HG02885 (cell line): ENCODE results near the gene CDH24.

ENCODE experiments used
- ATAC-seq: cut with Tn5 transposase; IDR thresholded peaks from one replicate; pipeline ENCODE4 v1.9.1; 2021; ENCODE audit warnings: mild to moderate bottlenecking; ENCODE audit not compliant: unreplicated experiment, poor library complexity

The CDH24 gene

DNA sequence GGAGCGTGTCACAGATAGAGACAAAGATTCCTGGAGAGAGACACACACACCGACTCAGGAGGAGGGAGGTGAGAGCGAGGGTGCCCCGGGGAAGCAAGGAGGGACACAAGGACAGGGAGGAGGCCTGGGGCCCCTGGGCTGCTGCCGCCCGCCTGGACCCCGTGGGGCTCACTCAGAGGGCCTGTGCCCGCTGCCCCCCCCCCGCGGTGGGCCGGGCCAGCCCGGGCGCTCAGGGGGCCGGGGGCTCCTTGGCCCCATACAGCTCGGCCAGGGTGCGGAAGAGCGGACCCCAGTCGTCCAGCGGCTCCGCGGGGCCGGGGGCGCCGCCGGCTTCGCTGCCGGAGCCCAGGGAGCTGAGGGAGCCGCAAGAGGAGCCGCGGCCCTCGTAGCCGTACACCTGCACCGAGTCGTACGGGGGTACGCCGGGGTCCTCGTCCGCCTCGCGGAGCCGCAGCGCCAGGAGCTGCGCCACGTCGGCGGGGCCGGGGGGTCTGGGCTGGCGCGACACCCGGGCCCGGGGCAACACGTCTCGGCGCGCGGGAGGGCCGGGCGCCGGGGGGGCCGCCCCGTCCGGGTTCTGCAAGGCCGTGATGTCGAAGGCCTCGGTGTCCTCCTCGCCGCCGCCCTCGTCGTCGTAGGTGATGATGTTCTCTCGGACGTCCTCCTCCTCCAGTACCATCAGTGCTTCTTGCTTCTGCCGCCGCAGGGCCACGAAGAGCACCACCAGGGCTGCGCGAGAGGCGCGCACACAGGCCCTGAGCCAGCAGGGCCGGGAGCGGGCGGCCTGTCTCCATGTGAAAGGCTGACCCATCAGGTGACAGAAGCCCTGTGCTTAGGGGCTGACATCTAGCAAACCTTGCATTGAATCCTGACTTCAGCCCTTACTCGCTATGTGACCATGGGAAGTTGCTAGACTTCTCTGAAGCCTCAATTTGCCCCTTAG, 9.3 kb downstream of the CDH24 start:
- ATAC-seq, result no peak

- ATAC-seq, result no peak
Observed at GRCh38 chr14:23047034-23047634, 10.2 kb downstream of the CDH24 start.

GRCh38 chr14:23045419-23046357, 11.6 kb downstream of the CDH24 start:
- ATAC-seq, result no peak

DNA sequence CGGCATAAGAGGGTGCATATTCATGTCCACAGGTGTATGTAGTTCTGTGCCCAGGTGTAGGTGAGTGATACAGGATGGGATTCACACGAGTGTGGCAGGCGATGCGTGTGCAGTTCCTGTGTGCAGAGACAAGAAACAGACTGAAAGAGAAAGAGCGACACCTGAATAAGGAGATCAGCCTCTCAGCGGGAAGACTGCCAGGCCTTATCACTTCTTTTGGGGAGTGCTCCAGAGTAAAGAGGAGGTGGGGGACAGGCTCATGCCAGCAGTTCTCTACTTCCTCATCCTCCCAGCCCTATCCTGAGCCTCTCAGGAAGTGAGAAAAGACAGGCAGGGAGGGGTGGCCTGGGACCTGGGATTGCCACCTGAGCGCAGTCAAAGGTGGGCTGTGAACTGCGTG, 12.5 kb downstream of the CDH24 start:
- no peak for ATAC-seq

- ATAC-seq, result no peak
Observed at GRCh38 chr14:23043754-23044153, 13.6 kb downstream of the CDH24 start.

GRCh38 chr14:23043145-23043544, 14.2 kb downstream of the CDH24 start:
- no peak for ATAC-seq

GRCh38 chr14:23042162-23042965, 15.0 kb downstream of the CDH24 start, which contains the start of gene PSMB11:
TSS of gene PSMB11 (plus strand) at chr14:23042212. CDS start at chr14:23042226, 14 bp downstream.
- no peak for ATAC-seq

DNA sequence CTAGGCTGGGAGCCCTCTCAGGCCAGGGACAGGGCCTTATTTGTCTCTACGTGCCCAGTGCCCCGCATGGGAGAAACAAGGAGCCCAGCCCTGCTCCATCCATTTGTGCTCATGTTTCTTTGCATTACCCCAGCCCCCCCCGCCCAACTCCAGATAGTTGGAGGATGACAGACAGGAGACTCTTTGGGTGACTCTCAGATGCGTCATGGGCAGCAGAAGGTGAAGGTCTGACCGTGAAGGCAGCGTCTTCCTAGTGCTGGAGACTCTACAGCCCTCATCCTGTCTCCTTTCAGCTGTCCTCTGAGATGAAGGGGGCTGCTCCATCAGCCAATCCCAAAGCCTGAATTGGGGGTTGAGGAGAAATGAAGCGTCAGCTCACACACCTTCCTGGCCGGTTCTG, 15.6 kb downstream of the CDH24 start:
- ATAC-seq, result no peak

- no peak for ATAC-seq
Observed at GRCh38 chr14:23040100-23040499, 17.2 kb downstream of the CDH24 start.

- ATAC-seq, result no peak
Observed at GRCh38 chr14:23035303-23036144, 21.8 kb downstream of the CDH24 start.

- peak; percentile 92 for ATAC-seq
Observed at GRCh38 chr14:23034498-23035302, 22.6 kb downstream of the CDH24 start, which contains the start of gene PSMB5. TSS of gene PSMB5 (minus strand) at chr14:23034900. CDS start at chr14:23034881, 19 bp downstream.

GRCh38 chr14:23033801-23034497, 23.4 kb downstream of the CDH24 start:
- no peak for ATAC-seq

GRCh38 chr14:23033251-23033727, 24.0 kb downstream of the CDH24 start:
- no peak for ATAC-seq

DNA sequence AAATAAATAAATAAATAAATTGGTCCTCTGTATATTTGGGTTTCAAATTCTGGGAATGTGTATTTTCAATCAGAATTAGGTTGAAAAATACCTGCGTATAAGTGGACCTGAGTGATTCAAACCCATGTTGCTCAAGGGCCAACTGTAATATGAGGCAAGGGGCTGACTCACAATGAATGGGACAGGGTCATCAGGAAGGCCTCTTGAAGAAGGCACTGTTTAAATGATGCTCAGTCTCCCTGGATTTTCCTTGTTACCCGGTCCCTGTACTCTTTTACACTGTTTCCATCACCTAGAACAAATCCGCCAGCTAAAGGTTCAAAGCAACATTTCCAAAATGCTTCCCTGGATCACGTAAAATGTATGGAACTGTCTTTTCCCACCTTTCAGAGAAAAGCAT, 26.4 kb downstream of the CDH24 start:
- ATAC-seq, result no peak

DNA sequence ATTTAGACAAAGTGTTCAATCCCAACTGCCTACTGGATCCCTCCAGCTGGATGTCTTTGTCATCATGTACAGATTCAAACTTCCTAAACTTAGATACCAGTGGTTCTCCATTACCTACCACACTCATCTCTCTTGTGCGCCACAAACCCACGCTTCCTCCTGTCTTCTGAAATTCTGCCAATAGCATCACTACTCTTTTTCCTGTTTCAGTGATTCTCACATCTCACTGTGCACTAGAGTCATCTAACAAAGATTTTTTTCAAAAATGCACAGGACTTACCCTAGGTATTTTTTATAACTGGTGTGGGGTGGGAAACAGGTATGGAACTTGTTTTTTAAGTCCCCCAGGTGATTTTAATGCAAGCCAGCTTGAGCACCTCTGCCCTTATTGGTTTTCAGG, 28.5 kb downstream of the CDH24 start:
- no peak for ATAC-seq

DNA sequence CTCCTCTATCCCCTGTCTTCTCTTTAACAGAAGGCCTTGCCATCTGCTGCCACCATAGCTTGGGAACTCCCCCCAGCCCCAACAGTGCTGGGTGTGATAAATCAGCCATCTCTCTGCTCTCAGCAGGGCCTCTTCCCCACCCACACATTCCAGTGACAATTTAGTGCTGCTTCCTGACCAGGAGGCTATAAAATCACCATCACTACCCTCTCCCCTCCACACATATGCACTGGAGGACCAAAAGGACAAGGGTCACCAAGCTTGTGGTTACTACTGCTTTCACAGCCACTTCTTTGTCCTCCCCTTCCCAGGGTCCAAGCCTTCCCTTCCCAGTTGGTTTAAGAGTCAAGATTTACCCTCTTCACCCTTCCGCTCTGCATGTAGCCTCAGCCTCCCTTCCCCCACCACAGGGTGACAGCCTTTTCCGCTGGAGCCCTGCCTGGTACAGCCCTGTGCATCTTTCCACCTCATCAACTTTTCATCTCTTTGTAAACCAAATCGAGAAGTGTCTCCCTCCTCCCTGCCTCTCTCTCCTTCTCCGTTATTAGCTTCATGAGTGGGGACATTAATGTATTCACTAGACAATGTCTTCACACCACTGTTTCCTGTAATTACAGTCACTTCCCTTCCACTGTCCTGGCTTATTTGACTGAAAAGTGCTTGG, 32.0 kb downstream of the CDH24 start:
- no peak for ATAC-seq

GRCh38 chr14:23024612-23025075, 32.7 kb downstream of the CDH24 start:
- ATAC-seq, result no peak
